Suppressor macrophage (primary cell): ENCODE measurements around the gene ZFP36.
A peak's percentile ranks its signal among the peaks of the same experiment; 100 is the strongest.
"Not testable (repeated sequence)": the region's sequence is repeated elsewhere in the genome, so short reads cannot be mapped to it uniquely, and the experiment has no call there.

Experiments
- DNase-seq, 4 experiments: peaks; one replicate each; pipeline ENCODE4 v3.0.0-alpha.2; 2020 to 2022
- total RNA-seq, 17 experiments: gene quantifications; one replicate each; lab custom pipeline; 2026; ENCODE audit warnings: mixed read lengths in 6 of 17, inconsistent platforms in 3 of 17; lab: John Stamatoyannopoulos, UW

The ZFP36 gene, protein sequence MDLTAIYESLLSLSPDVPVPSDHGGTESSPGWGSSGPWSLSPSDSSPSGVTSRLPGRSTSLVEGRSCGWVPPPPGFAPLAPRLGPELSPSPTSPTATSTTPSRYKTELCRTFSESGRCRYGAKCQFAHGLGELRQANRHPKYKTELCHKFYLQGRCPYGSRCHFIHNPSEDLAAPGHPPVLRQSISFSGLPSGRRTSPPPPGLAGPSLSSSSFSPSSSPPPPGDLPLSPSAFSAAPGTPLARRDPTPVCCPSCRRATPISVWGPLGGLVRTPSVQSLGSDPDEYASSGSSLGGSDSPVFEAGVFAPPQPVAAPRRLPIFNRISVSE
- 38.7 to 332 (median 98.2) reads per million in 17 experiments for total RNA-seq

DNA sequence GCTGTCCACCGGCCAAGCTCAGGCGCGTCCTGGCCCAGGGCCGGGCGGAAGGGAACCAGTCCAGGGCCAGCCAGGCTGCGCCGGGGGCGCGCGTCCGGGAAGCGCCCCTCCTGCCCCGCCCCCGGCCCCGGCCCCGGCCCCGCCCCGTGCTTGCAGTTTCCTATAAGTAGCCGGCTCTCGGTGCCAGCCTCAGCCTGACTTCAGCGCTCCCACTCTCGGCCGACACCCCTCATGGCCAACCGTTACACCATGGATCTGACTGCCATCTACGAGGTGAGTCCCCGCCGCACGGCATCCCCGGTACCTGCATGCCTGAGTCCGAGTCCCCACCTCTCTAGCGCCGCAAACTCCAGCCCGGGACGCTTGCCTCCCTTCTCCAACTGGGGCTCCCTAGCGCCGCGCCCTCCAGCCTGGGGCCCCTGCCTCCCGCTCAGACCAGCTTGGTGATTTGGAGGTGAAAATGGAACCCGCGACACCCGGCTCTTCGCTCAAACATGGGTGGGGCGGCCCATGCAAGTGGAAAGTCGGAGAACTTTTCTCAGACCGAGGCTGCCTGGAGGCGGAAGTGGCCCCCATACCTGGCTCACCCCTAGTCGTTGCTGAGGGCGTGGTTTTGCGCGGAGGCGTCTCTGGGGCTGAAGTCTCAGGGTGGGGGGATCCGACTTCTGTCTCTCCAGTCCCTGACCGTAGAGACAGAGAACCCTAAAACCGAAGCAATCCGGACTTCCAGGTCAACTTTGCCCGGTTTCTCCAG, at the start of gene ZFP36:
Gene ZFP36, plus strand, starts transcription at position 192 of the 754 bp plus-strand sequence. Its CDS starts 58 bp downstream, at position 250.
- DNase-seq = peak; percentile 92 to 98 (median 94)

DNA sequence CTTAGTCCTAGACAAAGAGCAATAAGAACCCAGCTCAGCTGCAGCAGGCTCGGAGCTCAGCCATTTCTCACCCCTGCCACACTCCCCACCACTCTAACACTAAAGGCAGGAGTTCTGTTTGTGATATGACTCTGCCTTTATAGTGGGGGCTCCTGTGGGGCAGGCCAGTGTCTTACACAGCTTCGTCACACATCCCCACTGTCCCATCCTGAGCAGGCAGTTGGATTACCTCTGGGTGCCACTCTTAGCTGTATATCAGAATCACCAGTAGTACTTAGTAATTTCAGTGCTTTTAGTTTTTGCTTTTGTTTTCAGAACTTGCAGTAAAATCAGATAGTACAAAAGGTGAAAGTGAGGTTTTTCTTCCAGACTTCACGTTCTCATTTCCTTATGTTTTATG, 47.6 kb upstream of the ZFP36 start:
- no peak for DNase-seq

DNA sequence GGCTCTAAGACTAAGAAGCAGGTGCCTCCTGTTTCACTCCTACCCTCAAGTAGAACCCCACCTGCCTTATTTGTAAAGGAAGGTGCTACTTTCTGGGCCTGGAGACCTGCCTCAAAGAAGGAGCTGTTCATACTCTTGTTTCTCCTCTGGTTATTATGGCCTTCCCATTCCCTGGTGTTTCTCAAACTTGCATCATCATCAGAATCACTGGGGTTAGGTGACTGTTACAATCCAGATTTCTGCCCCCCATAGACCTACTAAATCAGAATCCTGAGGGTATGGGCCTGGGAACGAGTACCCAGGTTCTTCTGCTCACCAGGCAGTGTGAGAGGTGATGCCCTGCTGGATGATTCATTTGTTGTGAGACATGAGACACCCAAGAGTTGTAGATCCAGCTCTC, 46.0 kb upstream of the ZFP36 start:
- no peak for DNase-seq

DNA sequence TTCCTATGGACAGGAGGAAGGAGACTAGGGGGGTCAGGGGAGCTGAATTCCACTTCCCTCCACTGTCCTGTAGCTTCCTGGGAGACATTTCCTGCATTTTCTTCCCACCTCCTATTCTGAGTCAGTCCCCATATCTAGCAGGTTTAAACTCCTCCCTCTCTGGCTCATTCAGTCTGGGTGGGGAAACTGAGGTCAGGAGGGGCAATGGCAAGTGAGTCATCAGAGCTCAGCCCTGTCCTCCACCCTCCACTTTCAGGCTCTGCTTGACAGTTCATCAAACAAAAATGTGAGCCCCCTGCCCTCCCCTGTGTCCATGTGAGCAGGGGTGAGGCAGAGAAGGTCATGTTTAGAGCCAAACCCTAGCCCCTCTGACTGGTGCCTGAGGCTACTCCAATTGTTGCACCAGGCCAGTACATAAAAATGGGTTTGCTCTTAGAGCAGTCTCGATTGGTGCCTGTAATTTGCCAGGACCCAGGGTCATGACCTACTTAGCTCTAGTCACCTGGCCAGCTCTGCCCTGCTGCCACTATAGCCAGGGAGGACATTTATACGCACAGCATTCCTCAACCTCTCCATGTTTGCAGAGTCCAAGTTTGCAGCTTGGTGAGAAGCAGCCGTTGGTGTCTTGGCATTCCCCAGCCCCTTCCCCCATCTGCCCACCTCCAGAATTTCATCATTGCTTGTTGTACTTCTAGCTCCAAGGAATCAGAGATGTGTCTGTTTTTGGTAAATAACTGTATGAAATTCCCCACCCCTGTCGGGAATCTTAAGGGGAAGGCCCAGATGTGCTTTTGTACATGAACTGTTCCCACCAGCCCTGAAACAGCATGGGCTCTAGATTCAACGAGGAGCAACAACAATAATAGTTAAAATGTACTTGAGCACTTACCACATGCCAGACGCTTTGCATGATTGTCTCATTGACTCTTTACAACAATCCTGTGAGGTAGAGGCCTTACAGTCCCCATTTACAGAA, 43.7 kb upstream of the ZFP36 start:
- no peak for DNase-seq

DNA sequence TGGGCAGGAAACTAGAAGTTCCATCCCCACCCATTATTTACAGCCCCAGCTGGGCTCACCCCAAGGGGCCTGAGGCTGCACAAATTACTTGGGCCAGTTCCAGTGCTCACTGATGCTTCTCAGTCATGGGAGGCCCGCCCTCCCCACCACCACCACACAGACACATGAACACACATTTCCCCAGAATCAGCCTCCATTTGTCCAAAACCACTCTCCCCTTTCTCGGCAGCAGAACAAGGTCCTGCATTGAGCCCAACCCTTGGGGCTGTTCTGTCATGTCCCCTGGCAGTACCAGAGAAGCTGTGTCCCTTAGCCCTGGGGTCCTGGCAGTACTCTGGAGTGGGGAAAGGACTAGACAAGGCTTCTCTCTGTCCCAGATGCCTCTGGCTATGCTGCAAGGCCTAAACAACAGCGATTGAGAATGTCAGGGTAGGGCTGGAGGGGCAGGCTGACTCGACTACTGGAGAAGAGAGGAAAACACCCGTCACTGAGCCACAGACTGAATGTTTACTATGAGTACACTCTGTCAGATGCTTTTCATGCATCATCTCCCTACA, 42.7 kb upstream of the ZFP36 start:
- no peak for DNase-seq

DNA sequence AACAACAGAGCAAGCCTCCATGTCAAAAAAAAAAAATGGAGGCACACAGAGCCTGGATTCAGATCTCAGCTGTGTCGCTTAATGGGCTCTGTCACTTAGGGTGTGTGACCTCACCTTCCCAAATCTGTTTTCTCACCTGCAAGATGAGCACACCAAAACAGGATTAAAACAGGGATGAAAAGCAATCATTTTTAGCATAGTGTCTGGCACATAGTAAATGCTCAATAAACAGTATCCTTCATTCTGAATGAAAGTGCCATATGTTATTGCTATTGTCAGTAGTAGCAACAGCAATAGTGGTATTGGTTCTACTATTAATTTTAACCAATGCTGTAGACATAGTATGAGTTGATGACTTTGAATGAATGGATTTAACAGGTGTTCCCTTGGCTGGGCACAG, 41.1 kb upstream of the ZFP36 start:
- no peak for DNase-seq

DNA sequence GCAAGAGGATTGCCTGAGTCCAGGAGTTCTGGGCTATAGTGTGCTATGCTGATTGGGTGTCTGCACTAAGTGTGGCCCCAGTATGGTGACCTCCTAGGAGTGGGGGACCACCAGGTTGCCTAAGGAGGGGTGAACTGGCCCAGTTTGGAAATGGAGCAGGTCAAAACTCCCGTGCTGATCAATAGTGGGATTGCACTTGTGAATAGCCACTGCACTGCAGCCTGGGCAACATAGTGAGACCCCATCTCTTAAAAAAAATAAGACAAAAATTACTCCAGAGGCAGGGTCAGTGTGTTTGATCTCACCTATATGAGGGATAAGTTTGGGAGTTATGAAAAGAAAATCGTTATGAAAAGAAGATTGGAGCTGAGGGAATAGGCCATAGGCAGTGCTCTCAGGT, 37.4 kb upstream of the ZFP36 start:
- DNase-seq = no peak

DNA sequence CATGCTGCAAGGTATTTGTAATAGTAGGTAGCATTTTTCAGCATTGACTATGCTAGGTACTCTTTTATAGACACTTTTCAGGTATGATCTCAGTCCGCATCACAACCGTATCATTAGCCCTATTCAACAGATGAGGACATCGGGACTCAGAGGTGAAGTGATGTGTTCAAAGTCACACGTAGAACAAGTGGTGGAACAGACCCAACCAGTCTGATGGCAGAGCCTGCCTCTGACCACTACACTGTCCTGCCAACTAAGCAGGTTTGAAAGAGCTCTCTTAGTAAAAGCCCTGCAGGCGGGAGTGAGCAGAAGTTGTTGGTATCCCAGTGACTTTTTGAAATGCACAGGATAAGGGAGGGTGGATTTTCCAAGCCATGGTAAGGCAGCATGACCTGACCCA, 35.9 kb upstream of the ZFP36 start:
- no peak for DNase-seq

DNA sequence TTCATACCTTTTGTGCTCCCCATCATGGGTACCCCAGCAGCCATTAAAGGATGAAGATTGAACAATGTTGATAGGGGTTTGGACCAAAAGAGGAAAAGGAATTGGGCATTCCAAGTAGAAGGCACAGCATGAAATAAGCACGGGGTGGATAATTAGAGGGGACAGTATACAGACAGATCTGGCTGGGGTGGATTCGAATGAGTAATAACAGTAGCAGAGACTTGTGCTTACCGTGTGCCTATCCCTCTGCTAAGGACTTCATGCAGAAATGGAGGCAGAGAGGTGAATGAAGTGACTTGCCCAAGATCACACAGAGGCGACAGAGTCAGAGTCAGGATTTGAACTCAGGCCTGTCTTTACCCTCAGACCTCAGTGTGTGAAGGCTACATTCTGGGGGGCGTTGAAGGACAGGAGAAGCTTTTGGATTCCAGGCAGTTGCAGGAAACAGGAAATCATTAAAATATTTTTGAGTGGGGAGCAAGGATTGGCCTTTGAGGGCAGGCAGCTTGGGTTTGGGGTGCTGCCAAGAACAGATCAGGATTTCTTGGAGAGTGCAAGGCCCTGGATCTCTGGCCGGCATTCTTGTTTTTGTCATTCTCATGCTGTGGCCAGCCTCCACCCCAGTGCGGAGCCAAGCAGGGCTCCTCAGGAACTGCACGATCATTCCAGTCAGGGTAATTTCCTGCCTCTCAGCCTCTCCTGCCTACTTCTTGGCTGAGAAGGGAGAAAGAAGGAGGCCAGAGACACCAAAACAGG, 34.4 kb upstream of the ZFP36 start:
- DNase-seq = no peak

DNA sequence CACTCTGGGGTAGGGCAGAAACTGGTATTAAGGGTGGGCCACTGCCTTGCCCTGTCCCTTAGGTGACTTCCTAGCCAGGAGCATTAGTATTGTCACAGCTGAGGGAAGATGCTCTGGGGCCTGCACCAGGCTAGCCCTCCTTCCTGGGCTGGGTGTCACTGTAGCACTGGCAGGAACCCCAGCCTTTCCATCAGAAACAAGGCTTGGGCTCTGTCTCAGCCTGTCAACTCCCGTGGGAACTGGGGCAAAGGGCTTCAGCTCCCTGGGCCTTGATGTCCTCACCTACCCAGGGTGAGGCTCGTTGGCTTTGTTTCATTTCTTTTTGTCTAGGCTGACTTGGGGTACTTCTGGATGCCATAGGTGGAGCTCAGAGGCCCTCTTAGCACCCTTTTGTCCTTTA, 33.7 kb upstream of the ZFP36 start:
- no peak for DNase-seq

DNA sequence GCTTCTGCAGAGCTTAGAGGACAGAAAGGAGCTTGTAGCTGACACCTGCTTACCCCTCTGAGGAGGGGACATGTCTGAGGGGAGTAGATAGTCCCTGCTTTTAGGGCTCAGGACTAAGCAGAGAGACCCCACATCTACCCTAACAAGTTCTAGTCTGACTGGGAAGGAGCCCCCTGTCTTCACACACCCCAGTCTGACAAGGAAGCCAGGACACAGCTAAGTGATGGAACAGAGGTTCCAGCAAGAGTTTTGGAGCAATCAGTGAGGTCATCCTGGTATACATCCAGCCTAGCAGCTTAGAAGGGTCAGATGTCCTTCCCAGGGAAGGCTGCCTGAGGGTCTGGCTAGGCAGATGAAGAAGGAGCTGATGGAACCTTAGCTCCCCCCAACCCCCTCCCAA, 30.7 kb upstream of the ZFP36 start:
- no peak for DNase-seq

DNA sequence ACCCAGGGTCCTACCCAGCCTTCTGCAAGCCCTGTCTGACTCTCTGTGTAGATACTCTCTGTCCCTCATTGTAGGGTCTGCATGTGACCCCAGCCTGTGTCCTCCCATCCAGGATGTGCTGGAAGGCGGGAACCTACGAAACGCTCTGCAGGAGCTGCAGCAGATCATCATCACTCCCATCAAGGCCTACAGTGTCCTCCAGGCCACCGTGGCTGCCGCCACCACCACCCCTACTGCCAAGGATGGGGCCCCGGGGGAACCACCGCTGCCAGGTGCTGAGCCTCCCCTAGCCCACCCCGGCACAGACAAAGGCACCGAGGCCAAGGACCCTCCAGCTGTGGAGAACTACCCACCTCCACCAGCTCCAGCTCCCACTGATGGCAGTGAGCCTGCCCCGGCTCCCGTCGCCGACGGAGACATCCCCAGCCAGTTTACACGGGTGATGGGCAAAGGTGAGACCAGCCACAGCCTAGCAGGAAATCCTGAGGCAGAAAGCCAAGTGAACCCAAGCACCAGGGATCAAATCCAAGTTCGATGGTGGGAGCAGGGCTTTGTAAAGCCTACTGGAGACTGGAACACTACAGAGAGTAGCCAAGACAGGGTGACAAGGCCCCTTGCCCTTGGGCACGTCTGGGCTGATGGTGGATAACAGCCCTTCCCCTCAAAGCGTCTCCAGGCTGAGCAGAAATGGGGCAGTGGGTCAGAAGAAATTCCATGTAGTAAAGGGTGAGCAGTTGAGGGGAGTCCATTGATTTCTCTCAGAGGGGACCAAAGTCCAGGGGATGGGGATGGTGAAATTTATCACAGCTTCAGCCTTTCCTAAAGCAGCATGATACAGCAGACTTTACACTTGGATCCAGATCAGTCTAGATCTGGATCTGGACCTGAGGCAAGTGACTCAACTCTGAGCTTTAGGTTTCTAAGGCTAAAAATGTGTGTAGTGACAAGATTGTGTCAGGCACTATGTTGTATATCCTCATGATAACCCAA, 29.0 kb upstream of the ZFP36 start:
- no peak for DNase-seq

DNA sequence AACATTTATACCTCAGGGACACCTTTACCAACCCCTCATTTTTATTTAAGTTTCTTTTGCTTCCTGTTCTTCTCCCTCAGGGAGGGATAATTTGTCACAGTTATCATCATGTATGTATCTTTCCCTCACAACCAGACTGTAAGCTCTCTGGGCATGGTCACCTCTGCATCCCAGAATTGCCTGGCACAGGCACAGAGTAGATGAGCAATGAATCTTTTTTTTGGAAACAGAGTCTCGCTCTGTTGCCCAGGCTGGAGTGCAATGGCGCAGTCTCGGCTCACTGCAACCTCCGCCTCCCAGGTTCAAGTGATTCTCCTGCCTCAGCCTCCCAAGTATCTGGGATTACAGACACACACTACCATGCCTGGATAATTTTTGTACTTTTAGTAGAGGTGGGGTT, 27.3 kb upstream of the ZFP36 start:
- DNase-seq = not testable (repeated sequence)

DNA sequence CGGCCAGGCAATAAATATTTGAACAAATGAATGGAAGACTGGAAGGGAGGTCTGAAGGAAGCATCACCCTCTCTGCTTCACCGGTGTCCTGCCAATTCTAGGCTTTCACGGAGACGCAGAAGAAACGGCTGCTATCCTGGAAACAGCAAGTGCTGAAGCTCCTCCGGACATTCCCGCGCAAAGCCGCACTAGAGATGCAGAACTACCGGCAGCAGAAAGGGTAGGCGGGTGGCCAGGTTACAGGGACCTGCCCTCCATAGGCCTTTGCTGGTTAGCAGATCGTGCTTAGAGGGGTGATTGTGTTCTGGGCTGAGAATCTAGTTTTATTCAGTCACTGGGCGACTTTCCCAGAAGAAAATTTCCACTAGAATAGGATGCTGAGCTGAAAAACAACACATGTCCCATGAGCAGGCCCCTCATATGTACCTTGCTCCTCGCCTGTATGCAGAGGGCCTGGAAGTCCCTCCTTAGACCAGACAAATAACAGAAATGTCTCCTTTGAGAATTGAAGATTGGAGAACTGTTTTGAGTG, 26.7 kb upstream of the ZFP36 start:
- DNase-seq = no peak

DNA sequence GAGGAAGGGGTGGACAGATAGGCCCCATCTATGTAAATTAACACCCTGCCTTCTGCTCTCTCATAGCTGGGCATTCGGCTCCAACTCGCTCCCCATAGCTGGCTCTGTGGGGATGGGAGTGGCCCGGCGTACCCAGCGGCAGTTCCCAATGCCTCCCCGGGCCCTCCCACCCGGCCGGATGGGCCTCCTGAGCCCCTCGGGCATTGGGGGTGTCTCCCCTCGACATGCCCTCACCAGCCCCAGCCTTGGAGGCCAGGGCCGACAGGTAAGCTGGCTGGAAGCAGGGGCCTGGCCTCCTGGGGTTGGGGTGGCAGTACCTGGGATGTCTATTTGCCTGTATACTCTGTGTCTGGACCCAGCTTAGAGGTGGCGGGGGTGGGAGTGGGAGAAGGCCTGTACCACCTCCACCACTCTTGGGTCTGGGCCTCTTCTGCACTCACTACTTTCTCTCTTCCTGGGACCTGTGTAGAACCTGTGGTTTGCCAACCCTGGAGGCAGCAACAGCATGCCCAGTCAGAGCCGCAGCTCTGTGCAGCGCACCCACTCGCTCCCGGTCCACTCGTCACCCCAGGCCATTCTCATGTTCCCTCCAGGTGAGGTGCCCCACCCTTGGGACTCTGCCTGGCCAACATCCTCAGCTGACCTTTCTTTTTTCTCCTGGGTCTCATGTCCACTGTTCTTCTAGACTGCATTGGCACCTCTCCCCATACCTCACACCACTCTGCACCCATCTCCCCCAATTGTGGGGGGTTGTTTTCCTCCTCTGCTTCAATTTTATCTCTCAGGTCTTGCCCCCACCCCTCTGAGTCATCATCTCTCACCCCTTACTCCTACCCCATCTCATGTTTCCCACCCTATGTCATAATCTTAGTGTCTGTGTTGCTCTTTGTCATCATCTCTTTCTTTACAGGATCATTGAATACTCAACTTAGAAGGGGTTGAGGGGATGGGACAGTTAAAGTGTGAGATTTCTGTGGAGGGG, 25.8 kb upstream of the ZFP36 start:
- DNase-seq = no peak

DNA sequence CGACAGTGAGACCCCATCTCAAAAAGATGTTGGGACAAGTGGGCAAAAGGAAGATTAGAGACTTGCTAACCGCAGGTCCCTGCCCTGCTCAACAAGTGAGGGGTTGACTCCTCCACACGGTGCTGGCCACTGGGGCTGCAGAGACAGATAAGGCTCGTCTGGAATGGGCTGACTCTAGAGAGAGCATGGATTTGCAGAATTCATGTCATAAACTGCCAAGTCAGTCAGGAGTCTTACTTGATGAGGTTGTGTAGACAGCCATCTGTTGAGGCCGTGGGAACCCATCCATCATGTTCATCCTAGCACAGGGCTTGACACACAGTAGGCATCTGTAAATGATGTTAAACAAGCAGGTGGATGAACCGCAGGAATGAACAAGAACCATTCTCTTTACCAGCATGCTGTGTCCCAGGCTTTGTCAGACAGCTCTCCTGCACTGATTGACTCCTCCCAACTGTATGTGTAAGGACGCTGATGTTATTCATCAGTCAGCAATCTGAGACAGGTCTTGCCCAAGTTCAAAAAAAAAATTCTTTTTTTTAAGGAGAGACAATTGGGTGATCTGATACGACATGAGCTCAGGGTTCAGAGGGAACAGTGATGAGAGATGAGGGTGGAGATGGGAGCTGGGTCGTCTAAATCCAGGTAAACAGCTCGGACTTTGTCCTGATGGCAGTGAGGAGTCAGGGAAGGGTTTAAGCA, 24.6 kb upstream of the ZFP36 start:
- DNase-seq = no peak

DNA sequence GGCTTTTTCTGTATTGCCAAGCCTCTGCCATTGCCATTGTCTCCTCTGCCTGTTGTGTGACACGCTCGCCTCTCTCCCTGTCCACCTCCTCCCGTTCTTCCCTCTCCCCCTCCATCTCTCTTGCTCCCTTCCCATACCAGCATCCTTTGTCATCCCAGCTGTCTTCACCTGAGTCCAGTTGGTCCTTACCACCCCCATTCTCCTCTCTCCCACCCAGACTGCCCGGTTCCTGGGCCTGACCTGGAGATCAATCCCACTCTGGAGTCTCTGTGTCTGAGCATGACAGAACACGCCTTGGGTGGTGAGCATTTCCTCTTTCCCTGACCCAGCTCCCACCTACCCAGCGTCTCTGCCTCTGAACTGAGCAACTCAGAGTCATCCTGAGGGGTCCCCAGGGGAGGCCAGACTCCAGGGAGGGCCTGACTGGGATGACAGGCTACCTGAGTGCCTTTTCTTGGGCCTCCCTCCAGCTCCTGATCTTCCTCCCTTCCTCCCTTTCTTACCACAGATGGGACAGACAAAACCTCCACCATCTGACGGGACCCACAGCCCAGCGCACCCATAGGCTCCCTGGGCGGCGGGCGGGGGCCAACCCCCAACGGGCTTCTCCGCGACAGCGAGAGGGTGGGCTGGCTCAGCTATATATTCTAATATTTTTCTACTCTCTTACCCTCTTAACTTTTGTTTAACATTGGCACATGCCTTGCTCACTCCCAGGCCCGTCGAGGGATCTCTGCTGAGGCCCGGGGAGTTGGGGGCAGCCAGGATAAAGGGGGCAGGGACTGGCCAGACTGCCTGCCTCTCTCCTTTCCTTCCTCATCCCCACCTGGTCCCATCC, 23.4 kb upstream of the ZFP36 start:
- no peak for DNase-seq
